Stimulated activated memory B cell treated with anti-CD40 and anti-IgM and Interleukin-4, amounts not matched to agents 10 μg/mL and 1 μg/mL and 100 μg/mL, for 72 hours (primary cell): ENCODE results near the gene CISTR.

Experiments used
- ATAC-seq: fragments of 150-1000 bp; cut with Tn5 transposase; 2 replicates; pipeline ENCODE4 v1.10.0; 2021
- H3K27ac Mint-ChIP-seq: one replicate; pipeline ENCODE4 v1.8.0; 2022; ENCODE audit warnings: mild to moderate bottlenecking, mixed read lengths
- H3K27me3 Mint-ChIP-seq: one replicate; pipeline ENCODE4 v1.8.0; 2022; ENCODE audit warnings: mixed read lengths
- H3K36me3 Mint-ChIP-seq: one replicate; pipeline ENCODE4 v1.8.0; 2022; ENCODE audit warnings: mixed read lengths
- H3K4me1 Mint-ChIP-seq: one replicate; pipeline ENCODE4 v1.8.0; 2022; ENCODE audit warnings: mixed read lengths
- H3K4me3 Mint-ChIP-seq: one replicate; pipeline ENCODE4 v1.8.0; 2022; ENCODE audit warnings: mild to moderate bottlenecking, moderate library complexity, mixed read lengths
- H3K9me3 Mint-ChIP-seq: one replicate; pipeline ENCODE4 v1.8.0; 2022; ENCODE audit warnings: mixed read lengths

Gene CISTR

DNA sequence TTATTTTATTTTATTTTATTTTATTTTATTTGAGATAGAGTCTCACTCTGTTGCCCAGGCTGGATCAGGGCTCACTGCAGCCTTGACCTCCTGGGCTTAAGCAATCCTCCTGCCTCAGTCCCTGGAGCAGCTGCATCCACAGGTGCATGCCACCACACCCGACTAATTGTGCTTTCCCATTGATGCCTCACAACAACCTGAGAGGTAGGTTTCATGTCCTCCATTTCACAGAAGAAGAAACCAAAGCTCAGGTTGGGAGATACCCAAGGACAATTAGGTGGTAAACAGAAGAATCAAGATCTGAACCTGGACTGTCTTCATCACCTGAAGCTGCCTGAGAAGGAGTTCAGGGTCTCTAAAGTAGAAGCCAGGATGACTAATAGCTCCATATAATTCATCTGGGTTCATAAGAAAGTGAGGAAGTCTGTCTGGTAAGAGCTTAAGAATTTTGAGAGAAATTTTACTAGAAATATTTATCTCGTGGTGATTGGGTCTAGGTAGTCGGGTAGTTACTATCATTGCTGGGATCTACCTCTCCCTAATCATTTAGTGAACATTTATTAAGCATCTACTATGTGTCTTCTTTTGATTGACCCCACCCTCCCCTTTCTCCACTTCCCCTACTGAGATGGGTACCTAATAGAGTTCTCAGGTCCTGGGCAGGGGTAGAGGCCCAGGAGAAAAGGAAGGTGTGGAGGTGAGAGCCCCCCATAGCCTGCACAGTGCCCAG lies 52.7 kb downstream of the CISTR start:
- Mint-ChIP-seq H3K4me1 (peaks cover 37% of the 10 kb centered on the region), H3K36me3 (no peaks in the 10 kb centered on the region), H3K4me3 (no peak overlapping the region), H3K27ac (no peak overlapping the region), H3K27me3 (peaks cover 91% of the 10 kb centered on the region), H3K9me3 (no peaks in the 10 kb centered on the region)
- no peak for ATAC-seq

DNA sequence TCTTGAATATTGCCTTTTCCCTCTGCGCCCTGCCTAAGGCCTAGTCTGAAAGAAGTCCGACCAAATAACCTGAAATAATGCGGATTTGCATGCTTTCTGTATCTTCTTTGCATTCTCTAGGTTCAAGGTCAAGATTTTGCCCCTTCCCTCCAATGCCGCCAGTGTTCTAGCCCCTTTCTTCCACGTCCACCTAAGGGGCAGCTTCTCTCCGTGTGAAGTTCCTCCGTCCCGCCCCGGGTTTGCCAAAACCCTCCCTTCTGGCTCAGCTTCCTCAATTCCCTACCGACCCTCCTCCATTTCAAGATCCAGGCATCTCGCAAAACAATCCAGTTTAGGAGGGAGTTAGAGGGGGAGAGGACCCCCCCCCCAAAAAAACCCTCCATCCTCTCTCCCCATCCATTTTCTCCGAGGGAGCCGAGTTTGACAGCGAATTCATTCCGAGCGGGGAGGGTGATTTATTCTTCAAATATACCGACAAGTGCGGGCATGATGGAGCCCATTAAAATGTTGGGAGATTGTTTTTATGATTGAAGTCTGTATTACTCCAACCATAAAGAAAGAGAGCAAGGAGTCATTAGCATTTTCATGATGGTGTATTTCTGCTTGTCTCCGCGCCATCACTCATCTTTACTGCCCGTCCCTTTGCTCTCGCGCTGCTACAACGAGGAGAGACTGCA lies 55.0 kb downstream of the CISTR start:
- H3K36me3 Mint-ChIP-seq: no peaks in the 10 kb centered on the region
- H3K4me3 Mint-ChIP-seq: peak overlapping the region; percentile 4
- peaks cover 80% of the 10 kb centered on the region for H3K27me3 Mint-ChIP-seq
- no peak overlapping the region for H3K27ac Mint-ChIP-seq
- H3K9me3 Mint-ChIP-seq: no peaks in the 10 kb centered on the region
- peaks cover 39% of the 10 kb centered on the region for H3K4me1 Mint-ChIP-seq
- ATAC-seq: no peak
